ENCODE results near the gene STARD7. TPM values are rescaled to one million over a fixed set of nuclear protein-coding genes. Genes with fewer than 3 reads are reported as not detected.
A peak's percentile ranks its signal among the peaks of the same experiment; 100 is the strongest.
"Not testable (repeated sequence)": the region's sequence is repeated elsewhere in the genome, so short reads cannot be mapped to it uniquely, and the experiment has no call there.

Gene STARD7
- total RNA-seq (2022) (119 and 123 TPM in 2 replicates), Bru-seq, nascent RNA (percentile 92 among the genes with signal in this experiment), BruChase-seq, experiment 1, labeled RNA remaining after a 6-hour chase (percentile 97 among the genes with signal in this experiment), BruChase-seq, experiment 2, labeled RNA remaining after a 2-hour chase (percentile 94 among the genes with signal in this experiment)
- long read RNA-seq, transcript STARD7-201 (8 exons, 3,368 nt) = major isoform, 172 of 213 reads
- long read RNA-seq, partial matches to known transcripts = 6 of 213 reads
- long read RNA-seq, other reads (novel, unspliced or antisense) = 35 of 213 reads

GRCh38 chr2:96208143-96209010 is at the start of gene STARD7:
STARD7 (minus strand) TSS chr2:96208827; CDS start chr2:96208434, 393 bp downstream.
- no peaks in the 10 kb centered on the region for H3K27me3 Mint-ChIP-seq (ENCODE audit: unreplicated experiment)
- intact Hi-C loops (cut with micrococcal nuclease; ENCODE audit: unreplicated experiment) = loop anchor here (2.0 kb wide), 1 partner anchor 52 kb away; no protein-coding TSS in a partner anchor
- CTCF ChIA-PET = interaction anchor here (0.7 to 1.0 kb wide), 2 partner anchors 70 to 342 kb away, joined by 3 read pairs; partner anchors contain the start of gene ASTL
- peaks cover 21% of the 10 kb centered on the region for H3K4me1 Mint-ChIP-seq (ENCODE audit: low read depth, unreplicated experiment)
- peak within 1 kb of the TSS; percentile 81 for H3K27ac Mint-ChIP-seq (ENCODE audit: unreplicated experiment)
- peaks cover 42% of the 10 kb centered on the region for H3K36me3 Mint-ChIP-seq (ENCODE audit: insufficient read depth, unreplicated experiment)
- DNase-seq = peak; percentile 99
- peak within 1 kb of the TSS; percentile 90 for H3K4me3 Mint-ChIP-seq (ENCODE audit: low read depth, unreplicated experiment)
- TF ChIP-seq CTCF (IDR thresholded peaks at IDR 0.05; ENCODE audit: unreplicated experiment) = no peak
- no peaks in the 10 kb centered on the region for H3K9me3 Mint-ChIP-seq (ENCODE audit: low read depth, unreplicated experiment)
- BruUV-seq (replicated peaks) = no TSS peak

GRCh38 chr2:96257744-96258143 is 49.1 kb upstream of the STARD7 start:
- DNase-seq; BruUV-seq (replicated peaks); H3K4me3 Mint-ChIP-seq (ENCODE audit: low read depth, unreplicated experiment); CTCF ChIA-PET; intact Hi-C loops (cut with micrococcal nuclease; ENCODE audit: unreplicated experiment); H3K27me3 Mint-ChIP-seq (ENCODE audit: unreplicated experiment); H3K27ac Mint-ChIP-seq (ENCODE audit: unreplicated experiment); H3K9me3 Mint-ChIP-seq (ENCODE audit: low read depth, unreplicated experiment): not testable (repeated sequence)
- Mint-ChIP-seq H3K36me3 (ENCODE audit: insufficient read depth, unreplicated experiment) (peaks cover 17% of the 10 kb centered on the region), H3K4me1 (ENCODE audit: low read depth, unreplicated experiment) (peaks cover 18% of the 10 kb centered on the region)

- no peak for TF ChIP-seq CTCF (IDR thresholded peaks at IDR 0.05; ENCODE audit: unreplicated experiment)
- DNase-seq = no peak
- Mint-ChIP-seq H3K4me1 (ENCODE audit: low read depth, unreplicated experiment) (peaks cover 25% of the 10 kb centered on the region), H3K9me3 (ENCODE audit: low read depth, unreplicated experiment) (no peaks in the 10 kb centered on the region), H3K27ac (ENCODE audit: unreplicated experiment) (no peak overlapping the region), H3K27me3 (ENCODE audit: unreplicated experiment) (no peaks in the 10 kb centered on the region), H3K4me3 (ENCODE audit: low read depth, unreplicated experiment) (no peak overlapping the region), H3K36me3 (ENCODE audit: insufficient read depth, unreplicated experiment) (peaks cover 17% of the 10 kb centered on the region)
- intact Hi-C loops (cut with micrococcal nuclease; ENCODE audit: unreplicated experiment) = no loop called here
- BruUV-seq (replicated peaks) = no TSS peak
- CTCF ChIA-PET = interaction anchor here (0.7 kb wide), 2 partner anchors 625 to 947 kb away, joined by 4 to 7 read pairs; no protein-coding TSS in a partner anchor
Measured at GRCh38 chr2:96256611-96257113, 48.0 kb upstream of the STARD7 start.

- Mint-ChIP-seq H3K27me3 (ENCODE audit: unreplicated experiment) (no peaks in the 10 kb centered on the region), H3K36me3 (ENCODE audit: insufficient read depth, unreplicated experiment) (peaks cover 20% of the 10 kb centered on the region), H3K4me1 (ENCODE audit: low read depth, unreplicated experiment) (peaks cover 15% of the 10 kb centered on the region), H3K27ac (ENCODE audit: unreplicated experiment) (no peak overlapping the region), H3K4me3 (ENCODE audit: low read depth, unreplicated experiment) (no peak overlapping the region), H3K9me3 (ENCODE audit: low read depth, unreplicated experiment) (no peaks in the 10 kb centered on the region)
- no peak for TF ChIP-seq CTCF (IDR thresholded peaks at IDR 0.05; ENCODE audit: unreplicated experiment)
- CTCF ChIA-PET = interaction anchor here (1.2 kb wide), 1 partner anchor 80 kb away, joined by 3 read pairs; no protein-coding TSS in a partner anchor
- intact Hi-C loops (cut with micrococcal nuclease; ENCODE audit: unreplicated experiment) = no loop called here
- no TSS peak for BruUV-seq (replicated peaks)
- no peak for DNase-seq
Measured at GRCh38 chr2:96254571-96254970, 45.9 kb upstream of the STARD7 start.

All from Calu3 (cell line).